SK-N-SH (cell line): ENCODE data around the gene AGRP. TPM values are rescaled to one million over a fixed set of nuclear protein-coding genes. Genes with fewer than 3 reads are reported as not detected.
"Not testable (repeated sequence)": the region's sequence is repeated elsewhere in the genome, so short reads cannot be mapped to it uniquely, and the experiment has no call there.

Experiments used
- CTCF ChIA-PET: fragments of 300-600, 350-600 bp; formaldehyde crosslinking; extraction: SDS; loops from one replicate; lab custom pipeline; 2021; lab: Yijun Ruan, JAX
- POLR2A ChIA-PET: fragments of 350-600 bp; sonication (Branson Sonifier 250); formaldehyde crosslinking; extraction: SDS; loops from one replicate; lab custom pipeline; 2020; ENCODE audit warnings: antibody characterized with exemption, inconsistent platforms; lab: Yijun Ruan, JAX
- DNase-seq: peaks from one replicate; pipeline ENCODE4 v3.0.0; 2012
- H2AFZ ChIP-seq: fragments of 200-600 bp; sonication (generic); 2 replicates; pipeline ENCODE4 v1.8.1; 2016; ENCODE audit warnings: antibody characterized with exemption, mild to moderate bottlenecking, low read depth
- H3F3A ChIP-seq: fragments of 200-600 bp; sonication (generic); replicated peaks from 2 replicates; pipeline ENCODE3; 2016; ENCODE audit warnings: antibody characterized with exemption, mild to moderate bottlenecking; ENCODE audit not compliant: insufficient read depth
- H3K27ac ChIP-seq, 2 experiments: fragments of 200-500 bp in 1 of 2; fragments of 200-600 bp in 1 of 2; sonication (Bioruptor generic) in 1 of 2; sonication (generic), shearing (Covaris generic) in 1 of 2; 2 replicates each; pipeline versions ENCODE4 v1.5.1 to v1.6.1; 2014 to 2016; ENCODE audit warnings: low read depth in 2 of 2, inconsistent platforms in 1 of 2, low read length in 1 of 2, mild to moderate bottlenecking in 1 of 2, mixed read lengths in 1 of 2
- H3K27me3 ChIP-seq: fragments of 200-600 bp; sonication (generic), shearing (Covaris generic); 2 replicates; pipeline ENCODE4 v1.6.1; 2016; ENCODE audit warnings: mixed run types; ENCODE audit not compliant: insufficient read depth
- H3K36me3 ChIP-seq, 2 experiments: fragments of 200-500 bp in 1 of 2; fragments of 200-600 bp in 1 of 2; sonication (Bioruptor generic) in 1 of 2; sonication (generic) in 1 of 2; replicated peaks in 1 of 2; 2 replicates each; pipeline versions ENCODE3 to v1.5.1; 2014 to 2016; ENCODE audit warnings: low read length in 1 of 2, mild to moderate bottlenecking in 1 of 2; ENCODE audit not compliant: insufficient read depth in 2 of 2, control insufficient read depth in 1 of 2
- H3K4me1 ChIP-seq, 2 experiments: fragments of 200-500 bp in 1 of 2; fragments of 200-600 bp in 1 of 2; sonication (Bioruptor generic) in 1 of 2; sonication (generic), shearing (Covaris generic) in 1 of 2; 2 replicates each; pipeline versions ENCODE4 v1.5.1 to v1.6.1; 2014 to 2016; ENCODE audit warnings: low read depth in 1 of 2, low read length in 1 of 2, mixed run types in 1 of 2; ENCODE audit not compliant: insufficient read depth in 2 of 2, control insufficient read depth in 1 of 2
- H3K4me2 ChIP-seq: fragments of 200-600 bp; sonication (generic), shearing (Covaris generic); 2 replicates; pipeline ENCODE4 v1.6.1; 2017; ENCODE audit warnings: mixed run types
- H3K4me3 ChIP-seq, 2 experiments: fragments of 200-500 bp in 1 of 2; fragments of 200-600 bp in 1 of 2; sonication (Bioruptor generic) in 1 of 2; sonication (generic), shearing (Covaris generic) in 1 of 2; 2 replicates each; pipeline versions ENCODE4 v1.5.1 to v1.8.1; 2014 to 2016; ENCODE audit warnings: low read depth in 2 of 2, inconsistent platforms in 1 of 2, low read length in 1 of 2, mild to moderate bottlenecking in 1 of 2, mixed read lengths in 1 of 2, moderate library complexity in 1 of 2
- H3K79me2 ChIP-seq: fragments of 200-600 bp; sonication (generic); 2 replicates; pipeline ENCODE4 v1.8.1; 2017; ENCODE audit warnings: mild to moderate bottlenecking; ENCODE audit not compliant: insufficient read depth
- H3K9ac ChIP-seq: fragments of 200-600 bp; sonication (generic); 2 replicates; pipeline ENCODE4 v1.6.1; 2017; ENCODE audit warnings: mixed run types
- H3K9me2 ChIP-seq: fragments of 200-600 bp; sonication (generic); 2 replicates; pipeline ENCODE4 v1.6.1; 2017; ENCODE audit warnings: mixed run types
- H3K9me3 ChIP-seq: fragments of 200-600 bp; sonication (generic); 2 replicates; pipeline ENCODE4 v1.6.1; 2017; ENCODE audit warnings: mixed run types, mild to moderate bottlenecking, moderate library complexity
- H4K20me1 ChIP-seq: fragments of 200-600 bp; sonication (generic); 2 replicates; pipeline ENCODE4 v1.6.1; 2017; ENCODE audit warnings: mild to moderate bottlenecking, mixed run types; ENCODE audit not compliant: insufficient read depth
- CHD2 ChIP-seq: fragments of 150-350 bp; IDR thresholded peaks from 2 replicates; pipeline ENCODE4 v1.6.1; 2018; ENCODE audit warnings: low read length; ENCODE audit not compliant: partially characterized antibody
- CTCF ChIP-seq: fragments of 200-600 bp; sonication (generic); IDR thresholded peaks from 2 replicates; pipeline ENCODE4 v1.6.1; 2017; ENCODE audit warnings: antibody characterized with exemption, mild to moderate bottlenecking, moderate library complexity
- EP300 ChIP-seq, 2 experiments: IDR thresholded peaks; 2 replicates each; pipeline versions ENCODE4 v1.4.0 to v1.6.1; 2012; ENCODE audit warnings: borderline replicate concordance in 1 of 2, low read depth in 1 of 2, low read length in 1 of 2
- EZH2phosphoT487 ChIP-seq: fragments of 200-600 bp; sonication (generic); IDR thresholded peaks from 2 replicates; pipeline ENCODE4 v1.6.1; 2017; ENCODE audit warnings: low read depth, mixed run types, mild to moderate bottlenecking, antibody characterized with exemption, moderate library complexity, borderline replicate concordance
- FOXJ3 ChIP-seq: sonication (generic); formaldehyde crosslinking; IDR thresholded peaks from 2 replicates; pipeline ENCODE4 v1.5.1; 2020; ENCODE audit warnings: mild to moderate bottlenecking, missing genetic modification reagents
- FOXM1 ChIP-seq: IDR thresholded peaks from 2 replicates; pipeline ENCODE4 v1.4.0; 2012; ENCODE audit warnings: low read depth, mild to moderate bottlenecking
- GATA2 ChIP-seq: sonication (generic); formaldehyde crosslinking; IDR thresholded peaks from 2 replicates; pipeline ENCODE4 v1.5.0; 2020; ENCODE audit warnings: mild to moderate bottlenecking, missing genetic modification reagents
- MXI1 ChIP-seq: IDR thresholded peaks from 2 replicates; pipeline ENCODE4 v1.6.1; 2012; ENCODE audit warnings: mild to moderate bottlenecking, low read depth, low read length, improper control_type of control experiment
- NFIC ChIP-seq: IDR thresholded peaks from 2 replicates; pipeline ENCODE4 v1.4.0; 2012; ENCODE audit warnings: borderline replicate concordance
- NRF1 ChIP-seq: IDR thresholded peaks from 2 replicates; pipeline ENCODE4 v1.6.1; 2012; ENCODE audit warnings: low read depth, mild to moderate bottlenecking, low read length
- RAD21 ChIP-seq: IDR thresholded peaks from 2 replicates; pipeline ENCODE4 v1.6.1; 2012; ENCODE audit warnings: mild to moderate bottlenecking, low read length
- RCOR1 ChIP-seq: fragments of 150-350 bp; IDR thresholded peaks from 2 replicates; pipeline ENCODE4 v1.6.1; 2017; ENCODE audit warnings: antibody characterized with exemption, low read length
- REST ChIP-seq: IDR thresholded peaks from 2 replicates; pipeline ENCODE4 v1.6.1; 2012; ENCODE audit warnings: mild to moderate bottlenecking, low read depth, low read length, moderate library complexity
- TCF12 ChIP-seq: IDR thresholded peaks from 2 replicates; pipeline ENCODE4 v1.4.0; 2012
- TEAD4 ChIP-seq: IDR thresholded peaks from 2 replicates; pipeline ENCODE4 v1.4.0; 2012; ENCODE audit warnings: mild to moderate bottlenecking, borderline replicate concordance; ENCODE audit not compliant: insufficient read depth
- USF2 ChIP-seq: fragments of 150-350 bp; IDR thresholded peaks from 2 replicates; pipeline ENCODE4 v1.6.1; 2017; ENCODE audit warnings: antibody characterized with exemption, low read length, low read depth, borderline replicate concordance
- whole genome bisulfite sequencing: methylation state at CpG from one replicate; pipeline ENCODE4 v1.1.6; 2017; ENCODE audit warnings: low lambda C conversion rate; 5-methylcytosine and 5-hydroxymethylcytosine counted together
- polyA plus RNA-seq, 3 experiments: library from polyadenylated mRNA; depleted of rRNA; stranded (reverse); fragments of >200 nt; gene quantifications; 2 replicates each; pipeline ENCODE4 v1.2.3, GENCODE V29; 2012
- TF ChIP-seq, protein P1 (sequence below): IDR thresholded peaks from 2 replicates; pipeline ENCODE4 v1.4.0; 2012; ENCODE audit warnings: low read depth, borderline replicate concordance
- TF ChIP-seq, protein P2 (sequence below): IDR thresholded peaks from 2 replicates; pipeline ENCODE4; 2012
- TF ChIP-seq, protein P3 (sequence below): IDR thresholded peaks from 2 replicates; pipeline ENCODE4 v1.4.0; 2012; ENCODE audit warnings: low read depth

Gene AGRP
- polyA plus RNA-seq, 1 of the 3 experiments (the other 2 are of a cell fraction): not detected

GRCh38 chr16:67489401-67490083 lies 6.2 kb upstream of the AGRP start:
- ChIA-PET CTCF (interaction anchor here (0.9 to 7.4 kb wide), 7 partner anchors 8 to 32 kb away, joined by 3 to 57 read pairs (median 7); partner anchors contain the start of gene ATP6V0D1), POLR2A (interaction anchor here (1.8 kb wide), 1 partner anchor 8 kb away, joined by 7 read pairs; the partner anchor contains the start of gene ATP6V0D1)
- H3K4me3 ChIP-seq: no peak overlapping the region
- no peak overlapping the region for H3K9ac ChIP-seq
- TF ChIP-seq EZH2phosphoT487 (no peak), NRF1 (no peak), MXI1 (no peak), CTCF (no peak), GATA2 (CRISPR knock-in tag) (no peak), TCF12 (no peak), FOXJ3 (CRISPR knock-in tag) (no peak), EP300 (IDR thresholded peaks at IDR 0.05; ENCODE audit: borderline replicate concordance in 1 of 2, low read depth in 1 of 2, low read length in 1 of 2) (no peak), CHD2 (no peak), RCOR1 (no peak), USF2 (no peak), NFIC (no peak), RAD21 (no peak), TEAD4 (no peak), REST (no peak), FOXM1 (no peak)
- TF ChIP-seq, protein P1, sequence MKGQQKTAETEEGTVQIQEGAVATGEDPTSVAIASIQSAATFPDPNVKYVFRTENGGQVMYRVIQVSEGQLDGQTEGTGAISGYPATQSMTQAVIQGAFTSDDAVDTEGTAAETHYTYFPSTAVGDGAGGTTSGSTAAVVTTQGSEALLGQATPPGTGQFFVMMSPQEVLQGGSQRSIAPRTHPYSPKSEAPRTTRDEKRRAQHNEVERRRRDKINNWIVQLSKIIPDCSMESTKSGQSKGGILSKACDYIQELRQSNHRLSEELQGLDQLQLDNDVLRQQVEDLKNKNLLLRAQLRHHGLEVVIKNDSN: no peak
- TF ChIP-seq, protein P2, sequence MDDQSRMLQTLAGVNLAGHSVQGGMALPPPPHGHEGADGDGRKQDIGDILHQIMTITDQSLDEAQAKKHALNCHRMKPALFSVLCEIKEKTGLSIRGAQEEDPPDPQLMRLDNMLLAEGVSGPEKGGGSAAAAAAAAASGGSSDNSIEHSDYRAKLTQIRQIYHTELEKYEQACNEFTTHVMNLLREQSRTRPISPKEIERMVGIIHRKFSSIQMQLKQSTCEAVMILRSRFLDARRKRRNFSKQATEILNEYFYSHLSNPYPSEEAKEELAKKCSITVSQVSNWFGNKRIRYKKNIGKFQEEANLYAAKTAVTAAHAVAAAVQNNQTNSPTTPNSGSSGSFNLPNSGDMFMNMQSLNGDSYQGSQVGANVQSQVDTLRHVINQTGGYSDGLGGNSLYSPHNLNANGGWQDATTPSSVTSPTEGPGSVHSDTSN: no peak
- TF ChIP-seq, protein P3, sequence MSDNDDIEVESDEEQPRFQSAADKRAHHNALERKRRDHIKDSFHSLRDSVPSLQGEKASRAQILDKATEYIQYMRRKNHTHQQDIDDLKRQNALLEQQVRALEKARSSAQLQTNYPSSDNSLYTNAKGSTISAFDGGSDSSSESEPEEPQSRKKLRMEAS: no peak
- no peak overlapping the region for H2AFZ ChIP-seq
- peak overlapping the region in 1 of 2 experiments; percentile 82; a peak in 2 of 4 replicates for H3K27ac ChIP-seq
- peaks cover 0 to 3% of the 10 kb centered on the region in 2 experiments for H3K36me3 ChIP-seq
- DNase-seq: no peak
- H3K27me3 ChIP-seq: no peaks in the 10 kb centered on the region
- H3K9me3 ChIP-seq: no peaks in the 10 kb centered on the region
- WGBS: 67% methylated on average over 4 of the region's 4 CpGs
- peaks cover 0 to 6% of the 10 kb centered on the region in 2 experiments; a peak in 1 of 4 replicates for H3K4me1 ChIP-seq
- H3K4me2 ChIP-seq: no peak overlapping the region
- H3F3A ChIP-seq: peaks cover 5% of the 10 kb centered on the region
- no peaks in the 10 kb centered on the region for H3K79me2 ChIP-seq
- no peaks in the 10 kb centered on the region for H4K20me1 ChIP-seq
- H3K9me2 ChIP-seq: no peaks in the 10 kb centered on the region

- CTCF ChIA-PET: interaction anchor here (1.5 to 7.4 kb wide), 4 partner anchors 9 to 76 kb away, joined by 3 to 57 read pairs (median 14); no protein-coding TSS in a partner anchor
- H3K9me2 ChIP-seq, H3K4me3 ChIP-seq, H3K9ac ChIP-seq, H3K79me2 ChIP-seq, DNase-seq, H3K36me3 ChIP-seq, H3K4me2 ChIP-seq, H3F3A ChIP-seq, H3K4me1 ChIP-seq, POLR2A ChIA-PET, H3K27me3 ChIP-seq, H3K27ac ChIP-seq, H4K20me1 ChIP-seq, H2AFZ ChIP-seq, H3K9me3 ChIP-seq: not testable (repeated sequence)
- 96% methylated on average over 4 of the region's 4 CpGs for WGBS
Measured at GRCh38 chr16:67487561-67487960, 4.2 kb upstream of the AGRP start.
